HepG2 (cell line): ENCODE measurements around the gene OTUD1. TPM values are rescaled to one million over a fixed set of nuclear protein-coding genes. Genes with fewer than 3 reads are reported as not detected.
A peak's percentile ranks its signal among the peaks of the same experiment; 100 is the strongest.

ENCODE experiments used
- ARID4A ChIP-seq: sonication (generic); formaldehyde crosslinking; IDR thresholded peaks from 2 replicates; pipeline ENCODE4 v1.5.0; 2020; ENCODE audit warnings: mild to moderate bottlenecking, missing genetic modification reagents, borderline replicate concordance
- CCAR2 ChIP-seq: fragments of 200-400 bp; formaldehyde crosslinking; optimal IDR thresholded peaks from 2 replicates; pipeline ENCODE3; 2018; ENCODE audit warnings: low read depth, mild to moderate bottlenecking, low read length, moderate library complexity
- HHEX ChIP-seq: IDR thresholded peaks from 2 replicates; pipeline ENCODE4 v1.6.1; 2016; ENCODE audit warnings: control low read depth
- HINFP ChIP-seq: sonication (generic); formaldehyde crosslinking; IDR thresholded peaks from 2 replicates; pipeline ENCODE4 v1.4.0; 2020; ENCODE audit warnings: low read depth, mild to moderate bottlenecking, missing genetic modification reagents
- HOXA3 ChIP-seq: sonication (generic); formaldehyde crosslinking; IDR thresholded peaks from 2 replicates; pipeline ENCODE4 v1.5.0; 2020; ENCODE audit warnings: missing genetic modification reagents
- KLF6 ChIP-seq: IDR thresholded peaks from 2 replicates; pipeline ENCODE4 v1.8.0; 2016; ENCODE audit warnings: missing biosample characterization, missing genetic modification reagents
- NR2F1 ChIP-seq, 2 experiments: fragments of 450-650 bp in 1 of 2; formaldehyde crosslinking in 1 of 2; IDR thresholded peaks; 2 replicates each; pipeline versions ENCODE4 v1.5.0 to v1.6.1; 2016 to 2020; ENCODE audit warnings: mild to moderate bottlenecking in 1 of 2, missing compliant biosample characterization in 1 of 2, missing genetic modification reagents in 1 of 2, moderate library complexity in 1 of 2
- PRDM10 ChIP-seq: sonication (generic); formaldehyde crosslinking; IDR thresholded peaks from 2 replicates; pipeline ENCODE4 v1.4.0; 2020; ENCODE audit warnings: low read depth, missing genetic modification reagents
- SIX4 ChIP-seq: sonication (generic); formaldehyde crosslinking; IDR thresholded peaks from 2 replicates; pipeline ENCODE4 v1.4.0; 2020; ENCODE audit warnings: missing genetic modification reagents
- SP140L ChIP-seq: sonication (generic); formaldehyde crosslinking; IDR thresholded peaks from 2 replicates; pipeline ENCODE4 v1.4.0; 2020; ENCODE audit warnings: missing genetic modification reagents, borderline replicate concordance
- ZNF484 ChIP-seq: sonication (generic); formaldehyde crosslinking; IDR thresholded peaks from 2 replicates; pipeline ENCODE4 v1.5.1; 2020; ENCODE audit warnings: mild to moderate bottlenecking, low read depth, missing genetic modification reagents, borderline replicate concordance
- ZNF564 ChIP-seq: sonication (generic); formaldehyde crosslinking; IDR thresholded peaks from 2 replicates; pipeline ENCODE4 v1.8.1; 2023; ENCODE audit warnings: mild to moderate bottlenecking, missing genetic modification reagents
- ZNF605 ChIP-seq: sonication (generic); formaldehyde crosslinking; IDR thresholded peaks from 2 replicates; pipeline ENCODE4 v1.8.0; 2022; ENCODE audit warnings: mild to moderate bottlenecking, missing genetic modification reagents
- ZNF720 ChIP-seq: sonication (generic); formaldehyde crosslinking; IDR thresholded peaks from 2 replicates; pipeline ENCODE4 v1.4.0; 2020; ENCODE audit warnings: missing genetic modification reagents
- ZNF773 ChIP-seq: sonication (generic); formaldehyde crosslinking; IDR thresholded peaks from 2 replicates; pipeline ENCODE4 v1.4.0; 2020; ENCODE audit warnings: missing genetic modification reagents, borderline replicate concordance
- ZNF784 ChIP-seq: sonication (generic); formaldehyde crosslinking; IDR thresholded peaks from 2 replicates; pipeline ENCODE4 v1.5.1; 2020; ENCODE audit warnings: missing genetic modification reagents, mild to moderate bottlenecking, borderline replicate concordance
- polyA plus RNA-seq, 8 experiments: library from polyadenylated mRNA; depleted of rRNA in 3 of 8; stranded (reverse) in 7 of 8; unstranded in 1 of 8; fragments of >200 nt; fragmentation: Illumina TruSeq in 4 of 8; extraction: Trizol in 4 of 8; gene quantifications; 2 replicates each; pipeline versions ENCODE4 v1.2.1 to v1.2.3, GENCODE V29; 2011 to 2016; ENCODE audit warnings: low read depth in 4 of 8, missing spikeins in 1 of 8, mixed read lengths in 1 of 8; ENCODE audit not compliant: insufficient read depth in 1 of 8
- total RNA-seq, 5 experiments: library from RNA; depleted of rRNA; stranded (reverse); fragments of >200 nt; fragmentation: Illumina TruSeq; extraction: Trizol; gene quantifications; 2 replicates each; pipeline ENCODE4 v1.2.3, GENCODE V29; 2016; ENCODE audit warnings: low read depth in 1 of 5

The OTUD1 gene
- total and polyA plus RNA-seq, 2 of the 13 experiments (the other 11 are each of a cell fraction or from before 2014, with no cell fraction given), result 1.2 to 1.4 TPM

- TF ChIP-seq PRDM10 (CRISPR knock-in tag) (no peak), HHEX (CRISPR knock-in tag) (no peak), CCAR2 (no peak), SIX4 (CRISPR knock-in tag) (no peak), KLF6 (CRISPR knock-in tag) (no peak), ZNF564 (no peak; the same call in 1 of the 2 replicates), HINFP (CRISPR knock-in tag) (no peak), NR2F1 (CRISPR knock-in tag; IDR thresholded peaks at IDR 0.05) (no peak), ZNF720 (CRISPR knock-in tag) (no peak), ZNF605 (CRISPR knock-in tag) (no peak), ZNF784 (CRISPR knock-in tag) (no peak), ARID4A (CRISPR knock-in tag) (no peak; the same call in 1 of the 2 replicates), SP140L (CRISPR knock-in tag) (no peak), ZNF484 (no peak), HOXA3 (peak; percentile 76), ZNF773 (CRISPR knock-in tag) (no peak)
Measured at GRCh38 chr10:23438547-23439451, at the start of gene OTUD1 (continued).
